HG02763 (cell line): ENCODE measurements around the gene PPP1R3G.

Experiments
- ATAC-seq: cut with Tn5 transposase; IDR thresholded peaks from one replicate; pipeline ENCODE4 v1.9.1; 2021; ENCODE audit warnings: mild to moderate bottlenecking, moderate library complexity; ENCODE audit not compliant: unreplicated experiment

Gene PPP1R3G

GRCh38 chr6:5071216-5071615, 13.9 kb upstream of the PPP1R3G start:
- no peak for ATAC-seq

- ATAC-seq: peak; percentile 64
Observed at GRCh38 chr6:5072440-5072839, 12.7 kb upstream of the PPP1R3G start.

GRCh38 chr6:5073992-5074391, 11.1 kb upstream of the PPP1R3G start:
- ATAC-seq: no peak

GRCh38 chr6:5076931-5077330, 8.2 kb upstream of the PPP1R3G start:
- ATAC-seq: no peak

- ATAC-seq: no peak
Observed at GRCh38 chr6:5078121-5078669, 6.9 kb upstream of the PPP1R3G start.

GRCh38 chr6:5079692-5080091, 5.4 kb upstream of the PPP1R3G start:
- ATAC-seq: no peak

- no peak for ATAC-seq
Observed at GRCh38 chr6:5080574-5080973, 4.6 kb upstream of the PPP1R3G start.

GRCh38 chr6:5081182-5081581, 4.0 kb upstream of the PPP1R3G start:
- no peak for ATAC-seq

- ATAC-seq: no peak
Observed at GRCh38 chr6:5081955-5082354, 3.2 kb upstream of the PPP1R3G start.

- ATAC-seq: no peak
Observed at GRCh38 chr6:5082487-5083306, 2.4 kb upstream of the PPP1R3G start.

GRCh38 chr6:5083307-5083583, 1.9 kb upstream of the PPP1R3G start:
- no peak for ATAC-seq

GRCh38 chr6:5083813-5084359, 1.3 kb upstream of the PPP1R3G start:
- no peak for ATAC-seq

GRCh38 chr6:5084360-5084780, 771 bp upstream of the PPP1R3G start:
- ATAC-seq: peak; percentile 33

GRCh38 chr6:5085648-5086293, 630 bp downstream of the PPP1R3G start:
- ATAC-seq: no peak

GRCh38 chr6:5086294-5086890, 1.3 kb downstream of the PPP1R3G start:
- no peak for ATAC-seq

GRCh38 chr6:5087389-5087788, 2.2 kb downstream of the PPP1R3G start:
- no peak for ATAC-seq

GRCh38 chr6:5088780-5089179, 3.6 kb downstream of the PPP1R3G start:
- ATAC-seq: no peak

- ATAC-seq: no peak
Observed at GRCh38 chr6:5089481-5090438, 4.6 kb downstream of the PPP1R3G start.

GRCh38 chr6:5090603-5091002, 5.5 kb downstream of the PPP1R3G start:
- ATAC-seq: no peak

GRCh38 chr6:5091210-5092069, 6.3 kb downstream of the PPP1R3G start:
- ATAC-seq: no peak
